Activated CD4-positive, alpha-beta memory T cell treated with anti-CD3 and anti-CD28 coated beads, Interleukin-2, amount 10 ng/mL, durations not matched to agents 7 days and 5 days (primary cell): ENCODE measurements around the gene CYGB. TPM values are rescaled to one million over a fixed set of nuclear protein-coding genes. Genes with fewer than 3 reads are reported as not detected.

Experiments
- CTCF ChIA-PET: fragments of 350-600 bp; sonication (Branson Sonifier 250); formaldehyde crosslinking; loops from one replicate; lab custom pipeline; 2021; ENCODE audit warnings: antibody characterized with exemption, inconsistent platforms; lab: Charles Lee
- POLR2A ChIA-PET: fragments of 350-600 bp; sonication (Branson Sonifier 250); formaldehyde crosslinking; loops from one replicate; lab custom pipeline; 2021; ENCODE audit warnings: antibody characterized with exemption; lab: Charles Lee
- DNase-seq: peaks from one replicate; pipeline ENCODE4 v3.0.0-alpha.2; 2020
- H3K27ac Mint-ChIP-seq: one replicate; pipeline ENCODE4 v1.8.0; 2021; ENCODE audit warnings: mild to moderate bottlenecking, mixed read lengths
- H3K27me3 Mint-ChIP-seq: one replicate; pipeline ENCODE4 v1.8.0; 2021; ENCODE audit warnings: mixed read lengths
- H3K36me3 Mint-ChIP-seq: one replicate; pipeline ENCODE4 v1.8.0; 2021; ENCODE audit warnings: low read depth, mixed read lengths
- H3K4me1 Mint-ChIP-seq: one replicate; pipeline ENCODE4 v1.8.0; 2021; ENCODE audit warnings: mixed read lengths
- H3K4me3 Mint-ChIP-seq: one replicate; pipeline ENCODE4 v1.8.0; 2021; ENCODE audit warnings: mild to moderate bottlenecking, mixed read lengths
- H3K9me3 Mint-ChIP-seq: one replicate; pipeline ENCODE4 v1.8.0; 2021; ENCODE audit warnings: mixed read lengths
- total RNA-seq, 2 experiments: library from RNA; stranded (reverse); gene quantifications; one replicate each; pipeline ENCODE4 v1.2.3, GENCODE V29; 2021

The CYGB gene
- total RNA-seq, 2 experiments from 2014 or later = not detected

GRCh38 chr17:76547642-76548202, 10.2 kb upstream of the CYGB start:
- ChIA-PET POLR2A (interaction anchor here (1.0 kb wide), 1 partner anchor 19 kb away, joined by 3 read pairs; no protein-coding TSS in a partner anchor), CTCF (interaction anchor here (0.8 to 2.6 kb wide), 6 partner anchors 10 to 88 kb away, joined by 3 to 19 read pairs (median 6); partner anchors contain the start of gene ST6GALNAC2)
- peaks cover 7% of the 10 kb centered on the region for H3K27me3 Mint-ChIP-seq
- H3K4me3 Mint-ChIP-seq = no peak overlapping the region
- H3K36me3 Mint-ChIP-seq = no peaks in the 10 kb centered on the region
- peaks cover 8% of the 10 kb centered on the region for H3K4me1 Mint-ChIP-seq
- no peak overlapping the region for H3K27ac Mint-ChIP-seq
- H3K9me3 Mint-ChIP-seq = no peaks in the 10 kb centered on the region
- DNase-seq = no peak

GRCh38 chr17:76547183-76547641, 9.7 kb upstream of the CYGB start:
- no peaks in the 10 kb centered on the region for H3K9me3 Mint-ChIP-seq
- ChIA-PET POLR2A (interaction anchor here (1.0 to 1.3 kb wide), 4 partner anchors 11 to 32 kb away, joined by 3 to 4 read pairs (median 4); no protein-coding TSS in a partner anchor), CTCF (interaction anchor here (0.6 to 2.2 kb wide), 10 partner anchors 11 to 88 kb away, joined by 3 to 19 read pairs (median 4); partner anchors contain the start of gene ST6GALNAC2)
- DNase-seq = peak; percentile 54
- no peak overlapping the region for H3K27ac Mint-ChIP-seq
- H3K27me3 Mint-ChIP-seq = peaks cover 10% of the 10 kb centered on the region
- peaks cover 8% of the 10 kb centered on the region for H3K4me1 Mint-ChIP-seq
- H3K36me3 Mint-ChIP-seq = no peaks in the 10 kb centered on the region
- no peak overlapping the region for H3K4me3 Mint-ChIP-seq

GRCh38 chr17:76546556-76547182, 9.2 kb upstream of the CYGB start:
- H3K9me3 Mint-ChIP-seq = no peaks in the 10 kb centered on the region
- no peak overlapping the region for H3K27ac Mint-ChIP-seq
- DNase-seq = no peak
- CTCF ChIA-PET = interaction anchor here (0.6 to 2.2 kb wide), 10 partner anchors 10 to 87 kb away, joined by 3 to 19 read pairs (median 4); partner anchors contain the start of gene ST6GALNAC2
- H3K27me3 Mint-ChIP-seq = peaks cover 15% of the 10 kb centered on the region
- POLR2A ChIA-PET = interaction anchor here (1.0 to 1.5 kb wide), 5 partner anchors 11 to 162 kb away, joined by 3 to 4 read pairs (median 4); partner anchors contain the start of gene SPHK1
- no peak overlapping the region for H3K4me3 Mint-ChIP-seq
- H3K36me3 Mint-ChIP-seq = no peaks in the 10 kb centered on the region
- peaks cover 6% of the 10 kb centered on the region for H3K4me1 Mint-ChIP-seq

- Mint-ChIP-seq H3K27ac (no peak overlapping the region), H3K36me3 (no peaks in the 10 kb centered on the region)
Measured at GRCh38 chr17:76545918-76546555, 8.5 kb upstream of the CYGB start.

GRCh38 chr17:76544546-76545365, 7.2 kb upstream of the CYGB start:
- Mint-ChIP-seq H3K9me3 (no peaks in the 10 kb centered on the region), H3K27me3 (peaks cover 17% of the 10 kb centered on the region), H3K4me1 (no peaks in the 10 kb centered on the region), H3K4me3 (no peak overlapping the region), H3K27ac (no peak overlapping the region), H3K36me3 (no peaks in the 10 kb centered on the region)
- POLR2A ChIA-PET = interaction anchor here (1.4 to 1.6 kb wide), 3 partner anchors 11 to 161 kb away, joined by 3 to 8 read pairs (median 4); partner anchors contain the start of gene SPHK1
- CTCF ChIA-PET = interaction anchor here (0.8 to 1.1 kb wide), 3 partner anchors 21 to 136 kb away, joined by 3 to 4 read pairs (median 4); no protein-coding TSS in a partner anchor
- DNase-seq = no peak

More at GRCh38 chr17:76545918-76546555, 8.5 kb upstream of the CYGB start:
- Mint-ChIP-seq H3K4me3 (no peak overlapping the region), H3K4me1 (peaks cover 3% of the 10 kb centered on the region), H3K9me3 (no peaks in the 10 kb centered on the region), H3K27me3 (peaks cover 17% of the 10 kb centered on the region)
- no peak for DNase-seq
- ChIA-PET POLR2A (interaction anchor here (1.0 to 1.5 kb wide), 5 partner anchors 9 to 162 kb away, joined by 3 to 4 read pairs (median 4); partner anchors contain the start of gene SPHK1), CTCF (interaction anchor here (0.8 to 2.2 kb wide), 9 partner anchors 10 to 135 kb away, joined by 3 to 19 read pairs (median 4); partner anchors contain the start of gene ST6GALNAC2)

- peaks cover 25% of the 10 kb centered on the region for H3K27me3 Mint-ChIP-seq
- DNase-seq = no peak
- ChIA-PET CTCF (interaction anchor here (0.9 to 1.3 kb wide), 3 partner anchors 14 to 58 kb away, joined by 3 to 5 read pairs (median 4); no protein-coding TSS in a partner anchor), POLR2A (interaction anchor here (1.6 kb wide), 1 partner anchor 14 kb away, joined by 8 read pairs; no protein-coding TSS in a partner anchor)
- H3K27ac Mint-ChIP-seq = no peak overlapping the region
- H3K4me1 Mint-ChIP-seq = no peaks in the 10 kb centered on the region
- no peak overlapping the region for H3K4me3 Mint-ChIP-seq
- H3K9me3 Mint-ChIP-seq = no peaks in the 10 kb centered on the region
- H3K36me3 Mint-ChIP-seq = no peaks in the 10 kb centered on the region
Measured at GRCh38 chr17:76543826-76544545, 6.5 kb upstream of the CYGB start.

- Mint-ChIP-seq H3K9me3 (no peaks in the 10 kb centered on the region), H3K27ac (no peak overlapping the region), H3K27me3 (peaks cover 30% of the 10 kb centered on the region), H3K4me1 (peaks cover 3% of the 10 kb centered on the region), H3K4me3 (no peak overlapping the region), H3K36me3 (no peaks in the 10 kb centered on the region)
- POLR2A ChIA-PET = interaction anchor here (1.6 kb wide), 1 partner anchor 14 kb away, joined by 8 read pairs; no protein-coding TSS in a partner anchor
- no peak for DNase-seq
- CTCF ChIA-PET = interaction anchor here (0.9 to 1.3 kb wide), 3 partner anchors 14 to 58 kb away, joined by 3 to 5 read pairs (median 4); no protein-coding TSS in a partner anchor
Measured at GRCh38 chr17:76543482-76543825, 5.9 kb upstream of the CYGB start.

GRCh38 chr17:76542984-76543383, 5.5 kb upstream of the CYGB start:
- ChIA-PET CTCF (interaction anchor here (0.9 to 1.3 kb wide), 2 partner anchors 15 to 59 kb away, joined by 3 to 5 read pairs; no protein-coding TSS in a partner anchor), POLR2A (interaction anchor here (1.6 kb wide), 1 partner anchor 15 kb away, joined by 8 read pairs; no protein-coding TSS in a partner anchor)
- Mint-ChIP-seq H3K4me3 (no peak overlapping the region), H3K27ac (no peak overlapping the region), H3K36me3 (no peaks in the 10 kb centered on the region), H3K9me3 (no peaks in the 10 kb centered on the region), H3K27me3 (peaks cover 33% of the 10 kb centered on the region), H3K4me1 (peaks cover 3% of the 10 kb centered on the region)
- no peak for DNase-seq

- POLR2A ChIA-PET = no interaction called here
Measured at GRCh38 chr17:76542566-76542971, 5.1 kb upstream of the CYGB start.

GRCh38 chr17:76541739-76542454, 4.4 kb upstream of the CYGB start:
- DNase-seq = no peak
- H3K27ac Mint-ChIP-seq = no peak overlapping the region
- CTCF ChIA-PET = no interaction called here
- POLR2A ChIA-PET = no interaction called here
- no peaks in the 10 kb centered on the region for H3K36me3 Mint-ChIP-seq
- peaks cover 36% of the 10 kb centered on the region for H3K27me3 Mint-ChIP-seq
- H3K4me1 Mint-ChIP-seq = peaks cover 3% of the 10 kb centered on the region
- H3K9me3 Mint-ChIP-seq = no peaks in the 10 kb centered on the region
- no peak overlapping the region for H3K4me3 Mint-ChIP-seq

More at GRCh38 chr17:76542566-76542971, 5.1 kb upstream of the CYGB start:
- CTCF ChIA-PET = no interaction called here
- Mint-ChIP-seq H3K9me3 (no peaks in the 10 kb centered on the region), H3K4me3 (no peak overlapping the region), H3K36me3 (no peaks in the 10 kb centered on the region), H3K27ac (no peak overlapping the region), H3K4me1 (peaks cover 3% of the 10 kb centered on the region), H3K27me3 (peaks cover 33% of the 10 kb centered on the region)
- DNase-seq = no peak
